Measurements from ENCODE around the gene GIMAP5.
A peak's percentile ranks its signal among the peaks of the same experiment; 100 is the strongest.

Gene GIMAP5

GRCh38 chr7:150778014-150778737 is 41.0 kb downstream of the GIMAP5 start:
- DNase-seq = no peak

GRCh38 chr7:150778738-150779301 is 41.6 kb downstream of the GIMAP5 start:
- peak; percentile 58 for DNase-seq

GRCh38 chr7:150780292-150780691 is 43.1 kb downstream of the GIMAP5 start:
- no peak for DNase-seq

GRCh38 chr7:150781103-150781502 is 43.9 kb downstream of the GIMAP5 start:
- no peak for DNase-seq

GRCh38 chr7:150781961-150782360 is 44.7 kb downstream of the GIMAP5 start:
- DNase-seq = no peak

GRCh38 chr7:150784120-150784736 is 47.0 kb downstream of the GIMAP5 start:
- peak; percentile 52 for DNase-seq

GRCh38 chr7:150784954-150785353 is 47.7 kb downstream of the GIMAP5 start:
- no peak for DNase-seq

- peak; percentile 52 for DNase-seq
Measured at GRCh38 chr7:150787321-150788281, 50.4 kb downstream of the GIMAP5 start.

GRCh38 chr7:150788474-150789269 is 51.5 kb downstream of the GIMAP5 start:
- no peak for DNase-seq

- no peak for DNase-seq
Measured at GRCh38 chr7:150790416-150791075, 53.3 kb downstream of the GIMAP5 start.

- DNase-seq = no peak
Measured at GRCh38 chr7:150791304-150791703, 54.1 kb downstream of the GIMAP5 start.

- no peak for DNase-seq
Measured at GRCh38 chr7:150791746-150792452, 54.7 kb downstream of the GIMAP5 start.

All from CD4-positive, alpha-beta T cell treated with Interleukin-15 for 1 hour (primary cell).